Activated CD4-positive, alpha-beta memory T cell treated with anti-CD3 and anti-CD28 coated beads, Interleukin-2, amount 10 ng/mL, durations not matched to agents 7 days and 5 days (primary cell): Measurements from ENCODE around the gene FMN2. TPM values are rescaled to one million over a fixed set of nuclear protein-coding genes. Genes with fewer than 3 reads are reported as not detected.
"Not testable (repeated sequence)": the region's sequence is repeated elsewhere in the genome, so short reads cannot be mapped to it uniquely, and the experiment has no call there.

ENCODE experiments used
- CTCF ChIA-PET: fragments of 350-600 bp; sonication (Branson Sonifier 250); formaldehyde crosslinking; loops from one replicate; lab custom pipeline; 2021; ENCODE audit warnings: antibody characterized with exemption, inconsistent platforms; lab: Charles Lee
- POLR2A ChIA-PET: fragments of 350-600 bp; sonication (Branson Sonifier 250); formaldehyde crosslinking; loops from one replicate; lab custom pipeline; 2021; ENCODE audit warnings: antibody characterized with exemption; lab: Charles Lee
- DNase-seq: peaks from one replicate; pipeline ENCODE4 v3.0.0-alpha.2; 2020
- H3K27ac Mint-ChIP-seq: one replicate; pipeline ENCODE4 v1.8.0; 2021; ENCODE audit warnings: mild to moderate bottlenecking, mixed read lengths
- H3K27me3 Mint-ChIP-seq: one replicate; pipeline ENCODE4 v1.8.0; 2021; ENCODE audit warnings: mixed read lengths
- H3K36me3 Mint-ChIP-seq: one replicate; pipeline ENCODE4 v1.8.0; 2021; ENCODE audit warnings: low read depth, mixed read lengths
- H3K4me1 Mint-ChIP-seq: one replicate; pipeline ENCODE4 v1.8.0; 2021; ENCODE audit warnings: mixed read lengths
- H3K4me3 Mint-ChIP-seq: one replicate; pipeline ENCODE4 v1.8.0; 2021; ENCODE audit warnings: mild to moderate bottlenecking, mixed read lengths
- H3K9me3 Mint-ChIP-seq: one replicate; pipeline ENCODE4 v1.8.0; 2021; ENCODE audit warnings: mixed read lengths
- total RNA-seq, 2 experiments: library from RNA; stranded (reverse); gene quantifications; one replicate each; pipeline ENCODE4 v1.2.3, GENCODE V29; 2021

FMN2 gene
- total RNA-seq, 2 experiments from 2014 or later: not detected

DNA sequence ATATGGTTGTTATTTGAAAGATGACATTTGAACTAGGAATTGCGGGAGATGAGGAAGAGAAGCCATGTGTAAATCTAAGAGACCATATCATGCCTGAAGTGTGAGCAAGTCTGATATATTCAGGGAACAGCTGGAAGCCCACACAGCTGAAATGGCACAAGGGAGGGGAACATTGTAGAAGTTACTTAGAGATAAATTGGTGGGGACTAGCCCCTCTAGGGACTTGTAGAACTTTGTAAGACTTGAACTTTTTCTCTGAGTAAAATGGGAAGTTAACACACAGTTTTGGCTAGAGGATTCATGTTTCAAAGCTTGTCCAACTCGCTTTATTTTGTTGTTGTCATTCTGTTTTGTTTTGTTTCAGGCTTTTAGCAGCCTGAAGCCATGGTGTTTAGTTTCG is 216.4 kb downstream of the FMN2 start:
- no peak for DNase-seq
- no peak overlapping the region for H3K4me3 Mint-ChIP-seq
- H3K9me3 Mint-ChIP-seq: peaks cover under 1% of the 10 kb centered on the region
- CTCF ChIA-PET: no interaction called here
- no peak overlapping the region for H3K27ac Mint-ChIP-seq
- POLR2A ChIA-PET: no interaction called here
- no peaks in the 10 kb centered on the region for H3K27me3 Mint-ChIP-seq
- H3K4me1 Mint-ChIP-seq: no peaks in the 10 kb centered on the region
- no peaks in the 10 kb centered on the region for H3K36me3 Mint-ChIP-seq

DNA sequence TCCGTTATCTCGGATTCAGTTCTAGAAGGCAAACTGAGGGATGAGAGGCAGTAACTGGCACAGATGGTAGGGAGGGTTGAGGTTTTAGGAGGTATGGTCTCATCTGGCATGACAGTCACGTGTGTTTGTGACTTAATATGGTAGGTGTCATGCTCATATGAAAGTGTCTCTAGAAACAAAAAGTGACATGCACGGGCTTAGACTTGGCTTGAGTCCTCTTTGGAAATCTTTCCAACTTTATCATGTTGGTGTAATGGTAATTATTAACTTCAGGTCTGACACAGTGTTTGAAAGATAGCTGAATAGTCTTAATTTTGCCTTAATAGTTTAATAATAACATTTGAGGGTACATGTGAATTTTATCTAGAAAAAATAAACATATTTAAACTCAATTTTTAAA is 218.1 kb downstream of the FMN2 start:
- no peaks in the 10 kb centered on the region for H3K9me3 Mint-ChIP-seq
- ChIA-PET CTCF (no interaction called here), POLR2A (no interaction called here)
- H3K4me1 Mint-ChIP-seq: no peaks in the 10 kb centered on the region
- no peaks in the 10 kb centered on the region for H3K36me3 Mint-ChIP-seq
- no peaks in the 10 kb centered on the region for H3K27me3 Mint-ChIP-seq
- no peak for DNase-seq
- no peak overlapping the region for H3K27ac Mint-ChIP-seq
- H3K4me3 Mint-ChIP-seq: no peak overlapping the region

DNA sequence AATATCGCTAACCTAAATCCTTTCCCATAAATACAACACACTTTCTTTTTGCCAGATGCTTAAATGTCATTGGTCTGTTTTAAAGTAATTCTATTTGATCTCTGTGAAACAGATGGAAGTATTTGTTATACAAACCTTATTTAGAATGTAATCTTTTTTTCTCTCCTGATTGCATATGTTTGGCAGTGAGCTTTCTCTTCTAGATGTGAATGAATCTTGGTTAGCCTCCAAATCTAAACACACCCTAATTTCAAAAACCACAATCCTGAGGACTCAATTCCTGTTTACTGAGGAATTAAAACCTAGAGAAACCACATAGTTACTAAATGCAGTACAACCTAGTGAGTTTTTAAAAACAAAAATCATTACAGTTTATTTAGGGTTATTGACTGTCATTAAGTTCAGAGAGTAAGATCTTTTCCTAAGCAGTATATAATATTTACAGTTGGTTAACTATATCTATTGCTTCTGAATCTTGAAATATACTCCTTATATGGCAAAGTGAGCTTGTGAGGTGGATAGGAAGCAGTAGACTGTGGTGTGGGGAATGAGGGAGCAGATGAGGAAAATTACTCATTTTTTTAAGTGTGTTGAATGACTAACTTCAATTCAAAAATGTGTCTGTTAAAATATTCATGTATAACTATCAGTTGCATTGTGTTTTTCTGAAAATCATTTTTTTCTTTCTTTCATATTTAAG is 218.7 kb downstream of the FMN2 start:
- H3K4me1 Mint-ChIP-seq: no peaks in the 10 kb centered on the region
- H3K36me3 Mint-ChIP-seq: no peaks in the 10 kb centered on the region
- POLR2A ChIA-PET: no interaction called here
- H3K27me3 Mint-ChIP-seq: no peaks in the 10 kb centered on the region
- H3K27ac Mint-ChIP-seq: no peak overlapping the region
- no peak for DNase-seq
- CTCF ChIA-PET: no interaction called here
- no peak overlapping the region for H3K4me3 Mint-ChIP-seq
- no peaks in the 10 kb centered on the region for H3K9me3 Mint-ChIP-seq

- Mint-ChIP-seq H3K4me1 (no peaks in the 10 kb centered on the region), H3K27me3 (no peaks in the 10 kb centered on the region), H3K27ac (no peak overlapping the region), H3K9me3 (no peaks in the 10 kb centered on the region), H3K4me3 (no peak overlapping the region), H3K36me3 (no peaks in the 10 kb centered on the region)
- no peak for DNase-seq
- POLR2A ChIA-PET: no interaction called here
- CTCF ChIA-PET: no interaction called here
These were observed 221.2 kb downstream of the FMN2 start for GRCh38 chr1:240312872-240313271.

GRCh38 chr1:240314845-240315801 is 223.4 kb downstream of the FMN2 start:
- DNase-seq: no peak
- Mint-ChIP-seq H3K4me3 (no peak overlapping the region), H3K36me3 (no peaks in the 10 kb centered on the region), H3K9me3 (no peaks in the 10 kb centered on the region), H3K27ac (no peak overlapping the region), H3K4me1 (no peaks in the 10 kb centered on the region), H3K27me3 (no peaks in the 10 kb centered on the region)
- POLR2A ChIA-PET: no interaction called here
- CTCF ChIA-PET: no interaction called here

GRCh38 chr1:240319998-240320397 is 228.3 kb downstream of the FMN2 start:
- no peaks in the 10 kb centered on the region for H3K9me3 Mint-ChIP-seq
- H3K4me3 Mint-ChIP-seq: no peak overlapping the region
- no peaks in the 10 kb centered on the region for H3K4me1 Mint-ChIP-seq
- ChIA-PET CTCF (no interaction called here), POLR2A (no interaction called here)
- no peak overlapping the region for H3K27ac Mint-ChIP-seq
- H3K27me3 Mint-ChIP-seq: no peaks in the 10 kb centered on the region
- no peaks in the 10 kb centered on the region for H3K36me3 Mint-ChIP-seq
- DNase-seq: no peak

DNA sequence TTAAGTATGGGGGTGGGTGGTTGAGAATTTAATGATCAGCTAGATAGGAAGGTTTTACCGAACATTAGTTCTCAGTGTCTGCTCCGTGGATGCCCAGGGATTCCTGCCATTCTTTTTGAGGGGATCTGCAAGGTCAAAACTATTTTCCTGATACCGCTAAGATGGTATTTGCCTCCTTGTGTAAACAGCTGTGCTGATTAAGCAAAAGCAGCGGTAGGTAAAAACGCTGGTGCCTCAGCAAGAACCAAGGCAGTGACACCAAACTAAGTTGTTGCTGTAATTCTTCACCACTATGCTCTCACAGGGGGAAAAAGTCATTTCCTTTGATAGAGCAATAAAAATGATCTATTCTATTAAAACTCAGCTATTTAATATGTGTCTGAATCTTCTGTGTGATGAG is 229.0 kb downstream of the FMN2 start:
- H3K9me3 Mint-ChIP-seq: no peaks in the 10 kb centered on the region
- no peaks in the 10 kb centered on the region for H3K4me1 Mint-ChIP-seq
- H3K36me3 Mint-ChIP-seq: no peaks in the 10 kb centered on the region
- no peak overlapping the region for H3K27ac Mint-ChIP-seq
- no peak overlapping the region for H3K4me3 Mint-ChIP-seq
- no peak for DNase-seq
- H3K27me3 Mint-ChIP-seq: no peaks in the 10 kb centered on the region
- POLR2A ChIA-PET: no interaction called here
- CTCF ChIA-PET: no interaction called here

GRCh38 chr1:240322943-240323342 is 231.3 kb downstream of the FMN2 start:
- DNase-seq: no peak
- Mint-ChIP-seq H3K4me1 (no peaks in the 10 kb centered on the region), H3K36me3 (no peaks in the 10 kb centered on the region), H3K27me3 (no peaks in the 10 kb centered on the region), H3K4me3 (no peak overlapping the region), H3K27ac (no peak overlapping the region), H3K9me3 (no peaks in the 10 kb centered on the region)
- ChIA-PET CTCF (no interaction called here), POLR2A (no interaction called here)

DNA sequence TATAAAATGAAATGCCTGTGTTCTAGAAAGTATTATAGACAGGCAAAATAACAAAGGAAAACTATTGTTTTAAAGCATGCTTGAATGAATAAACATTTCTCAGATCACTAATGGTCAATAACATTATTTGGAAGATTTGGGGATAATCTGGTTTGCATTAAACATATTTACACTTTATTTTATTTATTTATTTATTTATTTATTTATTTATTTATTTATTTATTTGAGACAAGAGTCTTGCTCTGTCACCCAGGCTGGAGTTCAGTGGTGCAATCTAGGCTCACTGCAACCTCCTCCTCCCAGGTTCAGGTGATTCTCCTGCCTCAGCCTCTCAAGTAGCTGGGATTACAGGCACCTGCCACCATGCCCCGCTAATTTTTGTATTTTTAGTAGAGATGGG is 236.7 kb downstream of the FMN2 start:
- H3K27me3 Mint-ChIP-seq, H3K9me3 Mint-ChIP-seq, DNase-seq, H3K36me3 Mint-ChIP-seq, H3K27ac Mint-ChIP-seq, H3K4me1 Mint-ChIP-seq, CTCF ChIA-PET, POLR2A ChIA-PET, H3K4me3 Mint-ChIP-seq: not testable (repeated sequence)

- no peak for DNase-seq
- POLR2A ChIA-PET: no interaction called here
- H3K4me3 Mint-ChIP-seq: no peak overlapping the region
- no peaks in the 10 kb centered on the region for H3K27me3 Mint-ChIP-seq
- H3K9me3 Mint-ChIP-seq: no peaks in the 10 kb centered on the region
- H3K4me1 Mint-ChIP-seq: no peaks in the 10 kb centered on the region
- CTCF ChIA-PET: no interaction called here
- no peaks in the 10 kb centered on the region for H3K36me3 Mint-ChIP-seq
- H3K27ac Mint-ChIP-seq: no peak overlapping the region
These were observed 237.8 kb downstream of the FMN2 start for GRCh38 chr1:240329443-240329842.

DNA sequence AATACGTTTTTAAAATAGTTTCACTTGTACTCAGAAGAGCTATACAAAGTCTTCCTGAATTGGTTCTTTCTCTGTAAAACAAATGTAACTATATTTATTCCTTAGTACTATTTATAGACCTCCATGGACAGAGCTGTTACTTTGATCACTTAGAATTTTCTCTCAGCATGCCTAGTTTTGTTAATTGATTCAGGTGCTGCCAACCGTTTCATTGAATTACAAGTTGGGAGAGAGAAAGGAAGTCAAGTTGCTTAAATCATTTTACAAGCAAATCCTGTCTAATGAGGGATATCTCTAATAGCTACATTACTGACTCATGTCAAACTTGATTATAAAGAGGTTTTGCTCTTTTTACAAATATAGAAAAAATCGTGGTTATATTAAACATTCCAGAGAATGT is 241.0 kb downstream of the FMN2 start:
- Mint-ChIP-seq H3K27me3 (no peaks in the 10 kb centered on the region), H3K36me3 (no peaks in the 10 kb centered on the region), H3K4me1 (no peaks in the 10 kb centered on the region), H3K27ac (no peak overlapping the region), H3K9me3 (no peaks in the 10 kb centered on the region), H3K4me3 (no peak overlapping the region)
- POLR2A ChIA-PET: no interaction called here
- CTCF ChIA-PET: no interaction called here
- DNase-seq: no peak

GRCh38 chr1:240337781-240338180 is 246.1 kb downstream of the FMN2 start:
- Mint-ChIP-seq H3K27me3 (no peaks in the 10 kb centered on the region), H3K4me1 (no peaks in the 10 kb centered on the region), H3K4me3 (no peak overlapping the region), H3K27ac (no peak overlapping the region), H3K9me3 (no peaks in the 10 kb centered on the region), H3K36me3 (no peaks in the 10 kb centered on the region)
- no peak for DNase-seq
- POLR2A ChIA-PET: no interaction called here
- CTCF ChIA-PET: no interaction called here

- no peaks in the 10 kb centered on the region for H3K9me3 Mint-ChIP-seq
- CTCF ChIA-PET: no interaction called here
- H3K27me3 Mint-ChIP-seq: no peaks in the 10 kb centered on the region
- no peak overlapping the region for H3K27ac Mint-ChIP-seq
- H3K36me3 Mint-ChIP-seq: no peaks in the 10 kb centered on the region
- no peak for DNase-seq
- POLR2A ChIA-PET: no interaction called here
- no peak overlapping the region for H3K4me3 Mint-ChIP-seq
- H3K4me1 Mint-ChIP-seq: no peaks in the 10 kb centered on the region
These were observed 247.2 kb downstream of the FMN2 start for GRCh38 chr1:240338837-240339236.
